A549 (cell line): ENCODE results near the gene CSRNP2.

Source experiments
- TF ChIP-seq, protein P1 (sequence below): fragments of >200 bp; sonication (Bioruptor Twin); formaldehyde crosslinking; IDR thresholded peaks from 3 replicates; pipeline ENCODE4 v1.5.1; 2016
- TF ChIP-seq, protein P2 (sequence below): IDR thresholded peaks from 2 replicates; pipeline ENCODE4 v1.6.1; 2012

GRCh38 chr12:51055060-51055459 lies 28.3 kb downstream of the CSRNP2 start:
- TF ChIP-seq, protein P1, sequence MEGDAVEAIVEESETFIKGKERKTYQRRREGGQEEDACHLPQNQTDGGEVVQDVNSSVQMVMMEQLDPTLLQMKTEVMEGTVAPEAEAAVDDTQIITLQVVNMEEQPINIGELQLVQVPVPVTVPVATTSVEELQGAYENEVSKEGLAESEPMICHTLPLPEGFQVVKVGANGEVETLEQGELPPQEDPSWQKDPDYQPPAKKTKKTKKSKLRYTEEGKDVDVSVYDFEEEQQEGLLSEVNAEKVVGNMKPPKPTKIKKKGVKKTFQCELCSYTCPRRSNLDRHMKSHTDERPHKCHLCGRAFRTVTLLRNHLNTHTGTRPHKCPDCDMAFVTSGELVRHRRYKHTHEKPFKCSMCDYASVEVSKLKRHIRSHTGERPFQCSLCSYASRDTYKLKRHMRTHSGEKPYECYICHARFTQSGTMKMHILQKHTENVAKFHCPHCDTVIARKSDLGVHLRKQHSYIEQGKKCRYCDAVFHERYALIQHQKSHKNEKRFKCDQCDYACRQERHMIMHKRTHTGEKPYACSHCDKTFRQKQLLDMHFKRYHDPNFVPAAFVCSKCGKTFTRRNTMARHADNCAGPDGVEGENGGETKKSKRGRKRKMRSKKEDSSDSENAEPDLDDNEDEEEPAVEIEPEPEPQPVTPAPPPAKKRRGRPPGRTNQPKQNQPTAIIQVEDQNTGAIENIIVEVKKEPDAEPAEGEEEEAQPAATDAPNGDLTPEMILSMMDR: no peak
- TF ChIP-seq, protein P2, sequence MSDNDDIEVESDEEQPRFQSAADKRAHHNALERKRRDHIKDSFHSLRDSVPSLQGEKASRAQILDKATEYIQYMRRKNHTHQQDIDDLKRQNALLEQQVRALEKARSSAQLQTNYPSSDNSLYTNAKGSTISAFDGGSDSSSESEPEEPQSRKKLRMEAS: no peak
